OCI-LY7 (cell line): Measurements from ENCODE around the gene SDHA. TPM values are rescaled to one million over a fixed set of nuclear protein-coding genes. Genes with fewer than 3 reads are reported as not detected.

Experiments
- BruUV-seq: library from RNA; stranded (reverse); fragments of 400-500 nt; replicated peaks from 2 replicates; lab custom pipeline; 2021; lab: Mats Ljungman, UMichigan
- CTCF ChIA-PET: fragments of 300-600 bp; sonication (Branson Sonifier 250); formaldehyde crosslinking; loops from one replicate; lab custom pipeline; 2022; ENCODE audit warnings: antibody characterized with exemption; ENCODE audit not compliant: unreplicated experiment; lab: Charles Lee
- POLR2A ChIA-PET: fragments of 300-600 bp; sonication (Branson Sonifier 250); formaldehyde crosslinking; loops from one replicate; lab custom pipeline; 2022; ENCODE audit warnings: antibody characterized with exemption; lab: Charles Lee
- DNase-seq: peaks from one replicate; pipeline ENCODE4 v3.0.0-alpha.2; 2015; ENCODE audit warnings: low spot score
- H2AFZ ChIP-seq: fragments of 200-600 bp; sonication (generic), shearing (Covaris generic); 2 replicates; pipeline ENCODE4 v1.6.1; 2014; ENCODE audit warnings: mild to moderate bottlenecking, antibody characterized with exemption, low read length, moderate library complexity
- H3K27ac ChIP-seq: fragments of 200-600 bp; sonication (generic); 2 replicates; pipeline ENCODE4 v1.5.1; 2014; ENCODE audit warnings: mixed run types, low read depth, mild to moderate bottlenecking, moderate library complexity, low read length, inconsistent platforms; ENCODE audit not compliant: poor library complexity, severe bottlenecking
- H3K36me3 ChIP-seq: fragments of 200-600 bp; sonication (generic); 2 replicates; pipeline ENCODE4 v1.6.1; 2014; ENCODE audit warnings: mild to moderate bottlenecking, antibody characterized with exemption, low read length, moderate library complexity, mixed read lengths; ENCODE audit not compliant: insufficient read depth
- H3K4me1 ChIP-seq: fragments of 200-600 bp; sonication (generic); 2 replicates; pipeline ENCODE4 v1.5.1; 2014; ENCODE audit warnings: mild to moderate bottlenecking, low read length; ENCODE audit not compliant: insufficient read depth, poor library complexity, severe bottlenecking
- H3K4me2 ChIP-seq: fragments of 200-600 bp; sonication (generic); 2 replicates; pipeline ENCODE4 v1.6.1; 2014; ENCODE audit warnings: mild to moderate bottlenecking, low read length
- H3K4me3 ChIP-seq: fragments of 200-600 bp; sonication (generic); 2 replicates; pipeline ENCODE4 v1.5.1; 2014; ENCODE audit warnings: mild to moderate bottlenecking, low read depth, low read length; ENCODE audit not compliant: poor library complexity, severe bottlenecking
- H3K79me2 ChIP-seq: fragments of 200-600 bp; sonication (generic); 2 replicates; pipeline ENCODE4 v1.6.1; 2016; ENCODE audit warnings: low read depth, mild to moderate bottlenecking, low read length, moderate library complexity, mixed read lengths; ENCODE audit not compliant: insufficient read depth
- H3K9me2 ChIP-seq: fragments of 200-600 bp; sonication (generic); 2 replicates; pipeline ENCODE4 v1.6.1; 2016; ENCODE audit warnings: mild to moderate bottlenecking, low read length, mixed read lengths; ENCODE audit not compliant: insufficient read depth
- H3K9me3 ChIP-seq: fragments of 200-600 bp; sonication (generic); 2 replicates; pipeline ENCODE4 v1.6.1; 2014; ENCODE audit warnings: mild to moderate bottlenecking, mixed run types, low read length, mixed read lengths
- H4K20me1 ChIP-seq: fragments of 200-600 bp; sonication (generic); 2 replicates; pipeline ENCODE4 v1.6.1; 2014; ENCODE audit warnings: mild to moderate bottlenecking, antibody characterized with exemption, low read length, moderate library complexity, mixed read lengths; ENCODE audit not compliant: insufficient read depth
- CTCF ChIP-seq: fragments of 200-600 bp; sonication (generic); conservative IDR thresholded peaks from 2 replicates; pipeline ENCODE4 v1.5.1; 2014; ENCODE audit warnings: mild to moderate bottlenecking, antibody characterized with exemption, low read length, moderate library complexity, mixed read lengths
- EZH2phosphoT487 ChIP-seq: fragments of 200-600 bp; sonication (generic); IDR thresholded peaks from 2 replicates; pipeline ENCODE4 v1.6.1; 2018; ENCODE audit warnings: low read depth, borderline replicate concordance, mild to moderate bottlenecking, mixed run types, antibody characterized with exemption, low read length, moderate library complexity, mixed read lengths
- intact Hi-C: fragments of 100-400 bp; cut with micrococcal nuclease; formaldehyde crosslinking; loops from one replicate; pipeline ENCODE4 v1.10.0; 2022; ENCODE audit not compliant: unreplicated experiment
- total RNA-seq, 2 experiments: library from RNA; depleted of rRNA in 1 of 2; stranded (reverse); fragments of >200 nt in 1 of 2; shearing (Covaris generic) in 1 of 2; gene quantifications; 2 replicates each; pipeline ENCODE4 v1.2.3, GENCODE V29; 2014 to 2022

Gene SDHA
- total RNA-seq, 2 experiments from 2014 or later, result 147 to 167 TPM

- no peaks in the 10 kb centered on the region for H4K20me1 ChIP-seq
- no peaks in the 10 kb centered on the region for H3K79me2 ChIP-seq
- H3K27ac ChIP-seq, result no peak overlapping the region
- no peak overlapping the region for H3K4me2 ChIP-seq
- BruUV-seq, result no TSS peak
- H3K36me3 ChIP-seq, result no peaks in the 10 kb centered on the region
- no peaks in the 10 kb centered on the region for H3K4me1 ChIP-seq
- TF ChIP-seq EZH2phosphoT487, result no peak
- no peaks in the 10 kb centered on the region for H3K9me2 ChIP-seq
- no peak for DNase-seq
- no peak overlapping the region for H2AFZ ChIP-seq
- no peaks in the 10 kb centered on the region for H3K9me3 ChIP-seq
- POLR2A ChIA-PET, result no interaction called here
- intact Hi-C loops, result no loop called here
- CTCF ChIA-PET, result no interaction called here
- H3K4me3 ChIP-seq, result no peak overlapping the region
Measured at GRCh38 chr5:181160-181559, 37.0 kb upstream of the SDHA start.

- Histone ChIP-seq H3K4me2 (no peak overlapping the region), H3K9me3 (no peaks in the 10 kb centered on the region), H3K9me2 (no peaks in the 10 kb centered on the region), H3K79me2 (no peaks in the 10 kb centered on the region), H3K36me3 (no peaks in the 10 kb centered on the region), H4K20me1 (no peaks in the 10 kb centered on the region), H3K4me3 (no peak overlapping the region), H3K27ac (no peak overlapping the region), H3K4me1 (no peaks in the 10 kb centered on the region), H2AFZ (no peak overlapping the region)
- TF ChIP-seq CTCF (no peak), EZH2phosphoT487 (no peak)
- no peak for DNase-seq
- ChIA-PET CTCF (no interaction called here), POLR2A (no interaction called here)
- intact Hi-C loops, result no loop called here
- BruUV-seq, result no TSS peak
Measured at GRCh38 chr5:181566-181965, 36.6 kb upstream of the SDHA start.

GRCh38 chr5:182126-182525 lies 36.0 kb upstream of the SDHA start:
- POLR2A ChIA-PET, result no interaction called here
- Histone ChIP-seq H4K20me1 (no peaks in the 10 kb centered on the region), H3K27ac (no peak overlapping the region), H2AFZ (no peak overlapping the region), H3K79me2 (no peaks in the 10 kb centered on the region), H3K36me3 (no peaks in the 10 kb centered on the region), H3K4me1 (no peaks in the 10 kb centered on the region), H3K4me2 (no peak overlapping the region), H3K9me2 (no peaks in the 10 kb centered on the region), H3K4me3 (no peak overlapping the region), H3K9me3 (no peaks in the 10 kb centered on the region)
- BruUV-seq, result no TSS peak
- TF ChIP-seq EZH2phosphoT487 (no peak), CTCF (no peak)
- DNase-seq, result no peak
- CTCF ChIA-PET, result no interaction called here
- intact Hi-C loops, result no loop called here
